ENCODE data around the gene REXO5. TPM values are rescaled to one million over a fixed set of nuclear protein-coding genes. Genes with fewer than 3 reads are reported as not detected.

REXO5 gene
- total and polyA plus RNA-seq, 9 of the 15 experiments (the other 6 are each of a cell fraction or from before 2014, with no cell fraction given), result 10.5 to 45.1 (median 25.4) TPM

GRCh38 chr16:20866145-20866772, 59.9 kb downstream of the REXO5 start (continued):
- TF ChIP-seq SRSF7 (optimal IDR thresholded peaks at IDR 0.05; ENCODE audit: low read depth, low read length), result no peak
- TF ChIP-seq KDM5B (IDR thresholded peaks at IDR 0.05; ENCODE audit: insufficient replicate concordance, low read depth, low read length), result no peak
- peak; percentile 53 for TF ChIP-seq TFAP4 (CRISPR knock-in tag; IDR thresholded peaks at IDR 0.05; ENCODE audit: borderline replicate concordance)
- no peak for TF ChIP-seq ZNF311 (CRISPR knock-in tag; IDR thresholded peaks at IDR 0.05)
- no peak for TF ChIP-seq DDX20 (tag; IDR thresholded peaks at IDR 0.05; ENCODE audit: low read depth)
- no peak for TF ChIP-seq RHOXF2B (CRISPR knock-in tag; conservative IDR thresholded peaks at IDR 0.05)
- TF ChIP-seq ZNF740 (CRISPR knock-in tag; IDR thresholded peaks at IDR 0.05), result no peak
- TF ChIP-seq ZNF740 (tag; IDR thresholded peaks at IDR 0.05), result no peak
- no peak for TF ChIP-seq ZFPM2 (CRISPR knock-in tag; IDR thresholded peaks at IDR 0.05)
- no peak for TF ChIP-seq PBX2 (CRISPR knock-in tag; IDR thresholded peaks at IDR 0.05; ENCODE audit: low read depth)
- TF ChIP-seq PBX2 (tag; conservative IDR thresholded peaks at IDR 0.05; ENCODE audit: low read depth), result 0 out of 2 replicates have a peak, but pooled peaks have one; percentile 18
- peak; percentile 71 for TF ChIP-seq GTF2E2 (tag; IDR thresholded peaks at IDR 0.05)
- peak; percentile 62 for TF ChIP-seq ATF3 (IDR thresholded peaks at IDR 0.05)
- TF ChIP-seq ATF3 (CRISPR knock-in tag; conservative IDR thresholded peaks at IDR 0.05), result no peak
- peak; percentile 53 for TF ChIP-seq NFE2 (IDR thresholded peaks at IDR 0.05; ENCODE audit: low read depth)
- TF ChIP-seq MEF2D (tag; conservative IDR thresholded peaks at IDR 0.05; ENCODE audit: low read depth), result 0 out of 2 replicates have a peak, but pooled peaks have one; percentile 25
- TF ChIP-seq ZNF124 (CRISPR knock-in tag; IDR thresholded peaks at IDR 0.05), result no peak
- peak; percentile 96 for TF ChIP-seq PRDM10 (IDR thresholded peaks at IDR 0.05; ENCODE audit: partially characterized antibody)
- TF ChIP-seq MEIS2 (IDR thresholded peaks at IDR 0.05; ENCODE audit: partially characterized antibody), result peak; percentile 61
